ENCODE measurements around the gene CENPA.

GRCh38 chr2:26746934-26747333, 38.9 kb upstream of the CENPA start:
- TF ChIP-seq CTCF (IDR thresholded peaks at IDR 0.05), result no peak
- TF ChIP-seq EZH2 (IDR thresholded peaks at IDR 0.05), result no peak
- TF ChIP-seq EZH2phosphoT487 (IDR thresholded peaks at IDR 0.05), result no peak

All from neural progenitor cell (in vitro differentiated cells).